ENCODE results near the gene SPDEF.

SPDEF gene

DNA sequence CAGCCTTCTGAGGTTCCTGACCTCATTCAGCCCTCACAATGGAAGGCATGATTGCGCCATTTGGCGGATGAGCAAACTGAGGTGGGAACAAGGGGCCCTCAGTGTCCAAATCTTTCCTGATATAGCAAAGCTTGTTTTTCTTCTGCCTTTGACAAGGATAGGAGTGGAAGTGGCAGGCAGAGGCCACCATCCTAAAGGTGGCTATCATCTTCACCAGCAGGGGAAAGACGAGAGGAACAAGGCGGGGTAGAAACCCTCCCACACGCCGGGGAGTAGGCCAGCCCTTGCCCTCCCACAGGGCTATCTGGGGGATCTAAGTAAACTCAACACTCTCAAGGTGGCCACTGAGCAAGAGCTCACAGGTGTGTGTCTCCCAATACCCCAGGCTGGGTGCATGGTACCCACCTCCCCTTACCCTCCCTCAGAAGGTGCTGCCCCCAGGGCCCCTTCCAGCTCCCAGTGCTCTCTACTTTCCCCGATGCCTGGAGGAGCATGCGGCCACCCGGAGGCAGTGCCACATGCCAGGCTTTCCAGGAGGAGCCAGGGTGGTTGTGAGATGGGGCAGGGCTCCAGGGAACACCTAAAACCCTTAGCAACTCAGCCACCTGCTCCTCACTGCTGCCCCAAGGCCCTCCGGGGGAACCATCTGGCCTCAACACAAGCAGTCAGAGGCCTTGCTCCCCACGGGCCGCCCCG is 11.2 kb downstream of the SPDEF start:
- no peak for DNase-seq (ENCODE audit: low read depth)

DNA sequence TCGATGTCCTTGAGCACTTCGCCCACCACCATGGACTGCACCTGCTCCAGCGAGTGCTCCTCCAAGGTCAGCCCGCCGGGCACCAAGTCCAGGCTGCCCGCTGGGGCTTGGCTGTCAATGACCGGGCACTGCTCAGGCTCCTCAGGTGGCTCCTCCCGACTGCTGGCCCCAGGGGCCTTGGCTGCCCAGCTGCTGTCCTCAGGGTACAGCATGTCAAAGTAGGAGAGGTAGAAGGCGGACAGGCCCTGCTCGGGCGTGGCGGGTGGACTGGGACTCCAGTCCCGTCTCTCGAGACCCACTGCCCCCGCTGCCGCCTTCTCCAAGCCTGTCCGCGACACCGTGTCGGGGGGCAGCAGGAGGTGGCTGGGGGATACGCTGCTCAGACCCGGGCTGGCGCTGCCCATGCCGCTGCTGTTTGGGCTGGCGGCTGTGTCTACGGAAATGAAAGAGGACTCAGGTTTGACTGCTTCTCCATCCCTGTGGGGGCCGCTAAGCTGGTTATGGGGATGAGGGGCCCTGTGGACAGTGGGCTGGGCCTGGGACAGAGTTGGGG is 12.0 kb downstream of the SPDEF start:
- DNase-seq (ENCODE audit: low read depth): no peak

DNA sequence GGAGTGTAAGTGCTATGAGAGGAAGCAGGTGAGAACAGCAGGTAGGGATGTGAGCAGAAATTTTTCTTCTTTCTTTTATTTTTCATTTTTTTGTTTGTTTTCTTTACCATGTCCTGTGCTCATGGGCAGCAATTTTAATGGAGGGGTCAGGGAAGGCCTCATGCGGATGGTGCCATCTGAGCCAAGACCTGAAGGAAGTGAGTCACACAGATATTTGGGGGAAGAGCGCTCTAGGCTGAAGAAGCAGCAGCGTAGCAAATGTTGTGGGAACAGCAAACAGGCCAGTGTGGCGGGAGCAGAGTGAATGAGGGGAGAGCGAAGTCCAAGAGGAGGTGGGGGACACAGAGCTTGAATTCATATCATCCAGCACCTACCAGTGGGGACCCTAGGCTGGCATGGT is 12.7 kb downstream of the SPDEF start:
- DNase-seq (ENCODE audit: low read depth): no peak

DNA sequence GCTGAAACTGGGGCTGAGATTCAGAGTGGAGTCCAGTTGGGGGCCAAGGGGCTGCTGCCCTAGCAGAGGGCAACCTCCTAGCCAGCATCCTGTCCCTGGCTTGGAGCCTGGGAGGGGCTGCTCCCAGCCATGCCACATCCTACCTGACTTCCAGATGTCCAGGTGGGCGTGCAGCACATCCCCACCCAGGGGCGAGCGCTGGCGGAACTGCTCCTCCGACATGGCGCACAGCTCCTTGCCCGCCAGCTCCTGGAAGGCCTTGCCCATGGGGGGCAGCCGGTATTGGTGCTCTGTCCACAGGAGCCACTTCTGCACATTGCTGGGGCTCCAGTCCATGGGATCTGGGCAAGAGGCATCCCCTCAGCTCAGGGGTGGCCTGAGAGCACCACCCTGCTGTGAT is 15.3 kb downstream of the SPDEF start:
- DNase-seq (ENCODE audit: low read depth): no peak

DNA sequence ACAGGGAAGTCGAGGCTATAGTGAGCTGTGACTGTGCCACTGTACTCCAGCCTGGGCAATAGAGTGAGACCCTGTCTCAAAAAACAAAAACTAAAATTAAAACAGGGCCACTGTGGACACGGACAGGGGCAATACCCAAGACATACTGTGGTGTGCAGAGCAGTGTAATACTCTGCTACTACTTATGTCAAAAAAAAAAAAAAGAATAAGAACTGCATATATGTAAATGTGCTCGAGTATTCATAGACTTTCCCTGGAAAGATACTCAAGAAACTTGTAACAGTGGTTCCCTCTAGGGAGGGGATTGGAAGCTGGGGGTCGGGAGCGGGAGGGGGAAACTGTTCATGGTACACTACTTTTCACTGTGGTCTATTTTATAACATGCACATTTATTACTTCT is 15.9 kb downstream of the SPDEF start:
- DNase-seq (ENCODE audit: low read depth): no peak

DNA sequence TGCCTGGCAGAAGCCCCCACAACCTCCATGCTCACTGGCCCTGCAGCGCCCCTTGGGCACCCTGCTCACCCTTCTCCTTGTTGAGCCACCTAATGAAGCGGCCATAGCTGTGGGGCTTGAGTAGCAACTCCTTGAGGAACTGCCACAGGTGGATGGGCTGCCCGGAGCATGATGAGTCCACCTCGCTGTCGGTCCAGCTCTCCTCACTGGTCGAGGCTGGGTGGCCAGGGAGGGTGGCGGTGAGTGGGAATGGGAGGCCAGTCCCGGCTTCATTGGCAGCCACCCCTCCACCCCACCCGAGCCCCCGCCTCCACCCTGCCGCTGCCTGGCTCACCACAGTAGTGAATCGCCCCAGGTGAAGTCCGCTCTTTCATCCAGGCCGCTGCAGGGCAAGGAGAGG is 16.9 kb downstream of the SPDEF start:
- no peak for DNase-seq (ENCODE audit: low read depth)

DNA sequence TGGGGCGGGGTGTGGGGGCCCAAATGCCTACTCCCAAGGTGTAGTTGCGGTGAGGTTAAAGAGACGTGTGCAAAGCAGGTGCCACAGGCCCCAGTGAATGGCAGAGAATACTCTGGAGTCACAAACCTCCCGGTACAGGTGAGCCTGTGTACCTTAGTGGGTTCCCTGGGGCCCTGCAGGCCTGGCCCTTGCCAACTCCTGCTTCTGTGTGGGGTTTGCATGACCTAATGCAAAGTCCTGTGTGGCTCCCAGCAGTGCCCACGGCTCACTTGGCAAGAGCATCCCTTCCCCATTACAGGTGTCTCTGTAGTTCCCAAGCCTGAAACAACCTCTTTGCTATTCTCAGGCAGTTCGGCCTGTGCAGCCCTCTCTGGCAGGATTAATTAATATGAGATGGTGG is 17.5 kb downstream of the SPDEF start:
- DNase-seq (ENCODE audit: low read depth): no peak

DNA sequence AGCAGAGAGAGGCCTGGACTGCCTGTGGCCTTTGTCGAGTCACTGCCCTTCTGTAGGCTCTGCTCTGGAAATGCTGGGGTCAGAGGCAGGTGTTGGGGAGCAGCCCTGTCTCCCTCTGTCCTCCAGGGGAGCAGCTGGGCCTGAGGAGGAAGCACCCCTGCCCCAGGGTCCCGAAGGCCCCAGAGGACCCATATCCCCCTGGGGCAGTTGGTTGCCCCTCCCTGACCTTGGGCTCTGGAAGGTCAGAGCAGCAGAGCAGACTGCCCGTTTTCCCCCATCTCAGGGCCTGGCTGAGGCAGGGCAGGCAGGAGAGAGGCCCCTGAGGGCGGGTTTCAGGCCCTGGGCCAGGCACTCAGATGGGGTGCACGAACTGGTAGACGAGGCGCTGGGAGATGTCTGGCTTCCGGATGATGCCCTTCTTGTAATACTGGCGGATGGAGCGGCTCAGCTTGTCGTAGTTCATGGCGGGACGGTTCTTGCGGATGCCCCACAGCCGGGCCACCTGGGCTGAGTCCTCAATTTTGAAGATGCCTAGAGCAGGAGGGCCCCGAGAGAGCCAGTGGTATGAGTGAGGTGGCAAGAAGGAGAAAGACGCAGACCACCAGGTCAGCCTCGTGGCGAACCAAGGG is 18.1 kb downstream of the SPDEF start:
- no peak for DNase-seq (ENCODE audit: low read depth)

DNA sequence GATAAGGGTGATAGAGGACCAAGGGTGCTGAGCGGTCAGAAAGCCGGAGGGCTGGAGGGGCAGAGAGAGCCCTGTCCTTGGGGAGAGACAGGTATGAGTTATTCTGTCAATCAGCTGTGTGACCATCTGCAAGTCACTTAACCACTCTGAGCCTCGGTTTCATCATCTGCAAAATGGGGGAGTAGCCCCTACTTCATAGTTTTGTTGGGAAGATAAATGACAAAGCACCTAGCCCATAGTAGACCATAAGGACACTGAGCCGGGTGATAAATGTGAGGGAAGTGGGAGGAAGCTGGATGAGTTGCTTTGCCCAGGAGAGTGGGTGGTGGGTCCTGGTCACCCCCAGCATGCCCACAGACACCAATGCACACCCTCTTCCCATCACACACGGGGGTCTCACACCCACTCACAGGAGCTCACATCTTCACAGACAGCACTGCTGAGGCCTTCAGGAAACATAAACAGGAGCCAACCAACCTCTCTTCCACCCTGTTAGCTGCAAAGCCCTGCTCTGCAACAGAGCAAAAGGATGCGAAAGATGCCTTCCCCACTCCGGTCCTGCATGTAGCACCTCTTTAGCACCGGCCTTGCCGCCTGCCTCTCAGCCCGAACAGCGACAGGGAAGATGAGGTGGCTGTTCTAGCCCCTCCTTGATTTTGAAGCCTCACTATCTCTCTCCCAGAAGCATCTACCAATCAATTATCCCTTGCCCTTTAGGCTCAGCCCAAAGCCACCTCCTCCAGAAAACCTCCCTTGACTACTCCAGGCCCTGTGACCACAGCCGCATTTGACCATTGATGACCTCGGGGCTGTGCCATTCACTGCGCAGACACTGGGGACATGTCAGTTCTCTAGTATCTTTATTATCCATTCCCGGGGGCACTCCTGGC is 18.9 kb downstream of the SPDEF start:
- DNase-seq (ENCODE audit: low read depth): no peak

DNA sequence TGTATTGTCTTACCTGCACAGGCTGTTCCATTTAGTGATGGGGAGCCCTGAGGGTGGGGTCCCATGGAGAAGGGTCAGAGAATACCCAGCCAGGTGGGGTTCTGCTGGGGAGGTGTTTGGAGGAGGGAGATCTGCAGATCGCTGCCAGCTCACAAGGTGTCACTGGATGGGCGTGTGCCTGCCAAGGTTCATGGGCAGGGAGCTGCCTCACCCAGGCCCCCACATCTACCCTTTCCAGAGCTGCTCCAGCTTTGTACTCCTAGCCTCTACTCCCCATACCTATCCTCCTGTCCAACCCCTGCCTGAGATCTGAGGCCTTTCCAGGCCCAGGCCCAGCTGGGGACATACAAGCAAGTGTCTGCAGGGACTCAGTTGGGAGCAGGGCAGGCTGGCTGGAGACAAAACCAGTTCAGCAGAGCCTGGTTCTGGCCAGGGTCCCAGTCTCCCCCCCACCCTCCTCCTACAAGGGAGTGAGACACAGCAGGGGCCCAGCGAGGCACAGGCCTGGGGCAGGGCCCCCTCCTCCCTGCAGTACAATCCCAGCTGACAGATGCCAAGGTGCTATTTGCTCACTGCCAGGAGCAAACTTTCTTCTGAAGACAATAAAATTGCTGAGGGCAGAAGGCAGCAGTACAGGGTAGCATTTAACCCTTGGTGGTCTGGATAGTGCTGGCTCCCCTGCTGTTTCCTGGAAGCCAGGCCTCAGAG is 19.7 kb downstream of the SPDEF start:
- no peak for DNase-seq (ENCODE audit: low read depth)

DNA sequence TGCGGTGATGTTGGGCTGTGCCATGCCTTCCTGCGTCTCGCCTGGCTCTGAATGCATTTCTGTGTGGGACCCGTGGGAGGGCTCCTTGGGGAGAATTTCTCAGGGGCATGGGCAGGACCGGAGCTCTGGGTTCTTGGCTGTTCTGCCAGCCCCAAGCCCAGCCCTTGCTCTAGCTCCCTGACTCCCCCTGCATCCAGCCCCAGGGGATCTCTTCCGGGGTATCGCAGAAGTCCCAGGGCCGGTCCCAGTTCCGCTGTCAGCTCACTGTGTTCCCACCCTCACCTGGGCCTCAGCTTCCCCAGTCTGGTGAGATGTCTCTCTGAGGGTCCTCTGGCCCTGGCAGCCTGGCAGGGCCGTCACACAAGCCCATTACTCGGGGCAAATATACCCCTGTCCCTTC is 20.5 kb downstream of the SPDEF start:
- no peak for DNase-seq (ENCODE audit: low read depth)

DNA sequence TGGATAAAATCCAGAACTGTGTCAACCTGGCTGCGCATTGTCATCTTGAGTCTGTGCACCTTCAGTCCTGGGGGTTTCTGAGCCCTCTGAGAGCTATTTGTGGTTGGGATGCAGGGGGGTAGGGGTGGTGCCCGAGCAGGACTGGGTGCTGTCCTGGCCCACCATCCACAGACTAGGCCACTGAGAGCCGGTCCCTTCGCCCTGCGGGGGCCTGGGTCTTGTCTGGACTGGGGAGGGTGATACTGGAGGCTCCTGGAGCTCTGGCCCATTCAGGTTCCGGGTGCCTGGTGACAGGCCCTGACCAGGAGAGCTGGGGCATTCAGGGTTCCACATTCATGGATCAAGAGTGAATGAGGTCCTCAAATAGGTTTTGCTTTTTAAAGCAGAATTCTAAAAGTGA is 20.9 kb downstream of the SPDEF start:
- DNase-seq (ENCODE audit: low read depth): no peak

DNA sequence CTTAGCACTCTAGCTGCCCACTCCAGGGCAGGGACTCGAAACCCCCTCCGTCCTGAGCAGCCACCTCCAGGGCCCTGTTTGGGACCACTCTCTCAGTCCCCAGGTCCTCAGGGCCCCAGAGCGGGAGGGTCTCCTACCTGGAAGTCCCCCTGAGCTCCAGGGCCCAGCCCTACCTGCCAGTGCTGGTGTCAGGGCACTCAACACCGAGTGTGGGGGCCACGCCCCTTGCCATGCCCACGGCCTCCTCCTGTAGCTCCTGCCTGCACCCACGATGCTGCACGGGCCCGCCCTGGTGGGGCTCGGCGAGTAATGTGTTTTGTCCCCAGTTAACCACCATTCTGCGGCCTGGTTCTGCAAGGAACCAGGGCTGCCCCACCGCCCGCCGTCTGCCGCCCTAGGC is 21.5 kb downstream of the SPDEF start:
- no peak for DNase-seq (ENCODE audit: low read depth)

DNA sequence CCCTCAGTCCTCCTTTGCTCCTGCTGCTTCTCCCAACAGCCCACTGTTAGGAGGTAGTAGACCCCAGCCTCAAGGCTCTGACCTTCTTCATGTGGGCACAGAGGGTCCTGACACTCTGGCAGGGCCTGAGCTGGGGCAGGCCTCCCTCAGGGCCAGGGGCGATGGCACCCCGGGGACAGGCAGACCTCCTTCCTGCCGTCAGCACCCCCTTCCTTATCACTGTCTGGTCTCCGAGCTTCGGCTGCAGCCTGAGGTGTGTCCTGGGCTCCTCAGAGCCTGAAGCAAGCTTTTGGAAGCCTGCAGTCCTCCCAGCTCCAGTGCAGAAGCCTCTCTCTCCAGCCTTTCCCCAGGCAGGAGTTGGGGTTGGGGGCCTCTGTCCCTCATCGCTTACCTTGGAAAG is 22.0 kb downstream of the SPDEF start:
- no peak for DNase-seq (ENCODE audit: low read depth)

DNA sequence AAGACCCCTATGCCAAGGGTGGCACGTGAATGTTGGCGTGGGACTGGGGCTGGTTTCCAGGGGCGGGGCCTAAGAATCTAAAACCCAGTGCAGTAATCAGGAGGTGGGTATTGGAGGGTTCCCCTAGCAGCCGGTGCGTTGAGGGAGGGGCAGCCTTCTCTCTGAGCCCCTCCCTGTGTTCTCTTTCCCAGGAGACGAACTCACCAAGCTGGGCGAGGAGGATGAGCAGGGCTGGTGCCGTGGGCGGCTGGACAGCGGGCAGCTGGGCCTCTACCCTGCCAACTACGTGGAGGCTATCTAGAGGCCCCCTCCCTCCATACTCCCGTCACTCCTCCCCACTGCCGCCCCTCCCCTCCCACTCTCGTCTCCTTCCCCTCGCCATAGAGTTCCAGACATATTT is 23.9 kb downstream of the SPDEF start:
- no peak for DNase-seq (ENCODE audit: low read depth)

DNA sequence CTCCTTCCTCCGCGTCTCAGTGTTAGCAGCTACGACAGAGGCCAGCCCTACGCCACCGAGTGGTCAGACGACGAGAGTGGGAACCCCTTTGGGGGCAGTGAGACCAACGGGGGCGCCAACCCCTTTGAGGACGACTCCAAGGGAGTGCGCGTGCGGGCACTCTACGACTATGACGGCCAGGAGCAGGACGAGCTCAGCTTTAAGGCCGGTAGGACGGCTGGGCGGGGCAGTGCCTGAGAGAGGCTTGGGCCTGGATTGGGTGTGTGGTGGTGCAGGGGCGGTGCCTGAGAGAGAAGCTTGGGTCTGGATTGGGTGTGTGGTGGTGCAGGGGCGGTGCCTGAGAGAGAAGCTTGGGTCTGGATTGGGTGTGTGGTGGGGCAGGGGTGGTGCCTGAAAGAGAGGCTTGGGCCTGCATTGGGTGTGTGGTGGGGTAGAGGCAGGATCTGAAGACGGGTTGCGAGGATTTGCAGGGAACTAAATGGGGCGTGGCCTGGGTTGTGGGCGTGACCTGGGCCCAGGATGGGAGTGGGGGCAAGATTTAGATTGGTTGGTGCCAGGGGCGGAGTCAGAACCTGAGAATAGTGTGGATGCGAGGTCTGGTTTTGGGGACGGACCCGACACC is 24.4 kb downstream of the SPDEF start:
- DNase-seq (ENCODE audit: low read depth): no peak

DNA sequence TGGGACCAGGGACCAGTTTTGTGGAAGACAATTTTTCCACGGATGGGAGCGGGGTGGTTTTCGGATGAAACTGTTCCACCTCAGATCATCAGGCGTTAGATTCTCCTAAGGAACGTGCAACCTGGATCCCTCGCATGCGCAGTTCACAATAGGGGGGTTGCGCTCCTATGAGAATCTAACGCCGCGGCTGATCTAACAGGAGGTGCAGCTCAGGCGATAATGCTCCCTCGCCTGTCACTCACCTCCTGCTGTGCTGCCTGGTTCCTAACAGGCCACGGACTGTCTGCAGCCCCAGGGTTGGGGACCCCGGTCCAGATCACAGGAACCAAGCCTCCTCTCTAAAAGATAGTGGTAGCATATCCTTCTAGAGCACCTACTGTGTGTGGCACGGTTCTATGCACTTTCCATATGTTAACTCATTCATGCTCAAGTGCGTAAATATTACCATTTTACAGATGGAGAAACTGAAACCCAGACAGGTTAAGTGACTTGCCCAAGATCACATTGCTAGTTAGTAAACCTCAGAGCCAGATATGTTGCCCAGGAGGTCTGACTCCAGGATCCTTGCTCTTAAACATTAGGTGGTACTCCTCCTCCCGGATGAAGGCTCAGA is 25.3 kb downstream of the SPDEF start:
- DNase-seq (ENCODE audit: low read depth): no peak

DNA sequence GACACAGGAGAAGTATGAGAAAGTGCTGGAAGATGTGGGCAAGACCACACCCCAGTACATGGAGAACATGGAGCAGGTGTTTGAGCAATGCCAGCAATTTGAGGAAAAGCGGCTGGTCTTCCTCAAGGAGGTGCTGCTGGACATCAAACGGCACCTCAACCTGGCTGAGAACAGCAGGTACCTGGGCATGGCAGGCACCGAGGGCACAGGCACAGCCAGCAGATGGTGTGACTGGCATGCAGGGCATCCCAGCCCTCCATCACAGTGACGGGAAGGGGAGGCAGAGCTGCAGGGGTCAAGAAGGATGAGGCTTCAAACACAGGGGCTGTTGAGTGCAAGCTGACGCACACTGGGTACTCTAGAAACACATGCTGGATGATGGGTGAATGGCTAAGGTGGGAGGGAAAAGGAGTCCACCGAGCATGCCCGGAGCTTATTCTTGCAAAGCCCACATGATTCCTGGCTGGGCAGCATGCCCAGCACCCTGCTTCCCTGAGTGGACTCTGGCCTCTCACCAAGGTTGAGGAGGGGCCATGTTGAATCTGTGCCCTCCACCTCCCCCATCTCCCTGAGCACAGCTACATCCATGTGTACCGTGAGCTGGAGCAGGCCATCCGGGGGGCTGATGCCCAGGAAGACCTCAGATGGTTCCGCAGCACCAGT is 26.3 kb downstream of the SPDEF start:
- no peak for DNase-seq (ENCODE audit: low read depth)

DNA sequence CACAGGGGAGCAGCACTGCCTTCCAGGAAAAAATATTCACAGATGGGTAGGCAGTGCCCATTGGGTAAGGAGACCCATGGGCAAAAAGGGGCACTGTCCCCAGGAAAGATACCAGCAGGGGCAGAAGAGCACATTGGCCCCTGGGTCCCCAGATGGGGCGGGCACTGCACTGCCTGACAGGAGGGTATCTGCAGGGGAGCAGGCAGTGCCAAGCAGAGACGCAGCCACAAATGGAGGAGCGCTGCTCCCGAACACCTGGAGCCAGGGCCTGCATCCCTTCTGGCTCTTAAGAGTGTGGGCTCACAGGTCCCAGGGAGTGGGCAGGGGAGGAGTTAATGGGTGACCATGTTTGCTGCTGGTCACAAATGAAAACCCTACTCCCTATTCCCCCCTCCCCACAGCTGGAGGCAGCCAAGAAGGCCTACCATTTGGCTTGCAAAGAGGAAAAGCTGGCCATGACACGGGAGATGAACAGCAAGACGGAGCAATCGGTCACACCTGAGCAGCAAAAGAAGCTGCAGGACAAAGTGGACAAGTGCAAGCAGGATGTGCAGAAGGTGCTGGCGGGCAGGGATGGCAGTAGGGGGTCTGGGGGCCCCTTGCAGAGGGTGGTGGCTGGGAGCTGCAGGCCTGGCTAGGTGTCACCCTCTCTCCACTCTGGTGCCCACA is 27.0 kb downstream of the SPDEF start:
- DNase-seq (ENCODE audit: low read depth): no peak
